Measurements from ENCODE around the gene TLX2. TPM values are rescaled to one million over a fixed set of nuclear protein-coding genes. Genes with fewer than 3 reads are reported as not detected.

TLX2 gene
- total RNA-seq, 6 donors from 2014 or later, result 0.26 to 2.6 TPM; not detected in 4

- DNase-seq, result no peak
- H3K4me3 ChIP-seq, result peak overlapping the region in 3 of 4 donors; percentile 50 to 51 (median 51)
These were observed 17.1 kb upstream of the TLX2 start for GRCh38 chr2:74496997-74497776.

DNA sequence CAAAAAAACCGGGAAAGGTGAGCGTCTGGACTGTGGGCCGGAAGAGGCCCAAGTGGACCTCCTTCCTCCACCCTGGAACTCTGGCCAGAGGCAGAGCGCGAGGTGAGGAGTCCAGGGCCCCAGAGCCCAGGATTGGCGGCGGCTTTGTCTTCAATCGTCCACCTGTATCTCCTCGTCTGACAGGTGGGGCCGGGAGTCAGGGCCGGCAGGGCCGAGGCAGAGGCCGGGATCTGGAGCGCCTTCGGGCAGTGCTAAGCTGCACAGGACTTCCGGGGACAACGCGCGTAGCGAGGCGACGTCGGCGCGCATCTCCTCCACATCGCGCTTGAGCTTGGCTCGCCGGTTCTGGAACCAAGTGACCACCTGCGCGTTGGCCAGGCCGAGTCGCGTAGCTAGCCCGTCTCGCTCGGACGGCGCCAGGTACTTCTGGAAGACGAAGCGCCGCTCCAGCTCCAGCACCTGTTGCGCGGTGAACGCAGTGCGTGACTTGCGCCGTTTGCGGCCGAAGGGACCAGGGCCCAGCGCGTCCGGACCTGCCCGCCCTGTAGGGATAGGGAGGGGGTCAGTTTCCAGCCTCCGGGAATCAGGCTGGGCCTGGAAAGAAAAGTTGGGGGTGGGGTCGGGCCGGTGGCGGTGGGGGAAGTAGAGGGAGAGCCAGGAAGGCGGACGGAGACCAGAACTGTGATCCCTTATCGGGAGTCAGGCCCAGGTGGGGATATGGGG lies 16.3 kb upstream of the TLX2 start:
- ATAC-seq (ENCODE audit: low FRiP score in 2 of 2) (peak; percentile 53 to 61), DNase-seq (peak; percentile 64 to 90)
- Histone ChIP-seq H3K36me3 (peaks cover 5 to 15% (median 11%) of the 10 kb centered on the region in 4 donors), H3K27ac (peak overlapping the region in 1 of 4 donors; percentile 61), H3K4me1 (peaks cover 24 to 42% (median 32%) of the 10 kb centered on the region in 4 donors), H3K9me3 (no peaks in the 10 kb centered on the region), H3K27me3 (peaks cover 0 to 38% (median 4%) of the 10 kb centered on the region in 4 donors), H3K4me3 (peak overlapping the region; percentile 14 to 51 (median 50))
- TF ChIP-seq EP300 (IDR thresholded peaks at IDR 0.05) (no peak), POLR2A (IDR thresholded peaks at IDR 0.05) (peak in 1 of 4 donors; percentile 33)
- WGBS, 2 donors, result 2 to 4% methylated on average over 18 to 60 of the region's 61 CpGs

More at GRCh38 chr2:74496997-74497776, 17.1 kb upstream of the TLX2 start:
- Histone ChIP-seq H3K27ac (peak overlapping the region in 1 of 4 donors; percentile 61), H3K4me1 (peaks cover 24 to 35% (median 29%) of the 10 kb centered on the region in 4 donors), H3K36me3 (peaks cover 12 to 23% (median 18%) of the 10 kb centered on the region in 4 donors), H3K9me3 (no peaks in the 10 kb centered on the region), H3K27me3 (peaks cover 0 to 35% (median 4%) of the 10 kb centered on the region in 4 donors)
- ATAC-seq (ENCODE audit: low FRiP score in 2 of 2), result no peak
- 51 to 73% methylated on average over 18 to 19 of the region's 19 CpGs for WGBS, 2 donors
- TF ChIP-seq POLR2AphosphoS5 (IDR thresholded peaks at IDR 0.05), result no peak
- TF ChIP-seq POLR2A (IDR thresholded peaks at IDR 0.05), result no peak
- TF ChIP-seq, protein P1, sequence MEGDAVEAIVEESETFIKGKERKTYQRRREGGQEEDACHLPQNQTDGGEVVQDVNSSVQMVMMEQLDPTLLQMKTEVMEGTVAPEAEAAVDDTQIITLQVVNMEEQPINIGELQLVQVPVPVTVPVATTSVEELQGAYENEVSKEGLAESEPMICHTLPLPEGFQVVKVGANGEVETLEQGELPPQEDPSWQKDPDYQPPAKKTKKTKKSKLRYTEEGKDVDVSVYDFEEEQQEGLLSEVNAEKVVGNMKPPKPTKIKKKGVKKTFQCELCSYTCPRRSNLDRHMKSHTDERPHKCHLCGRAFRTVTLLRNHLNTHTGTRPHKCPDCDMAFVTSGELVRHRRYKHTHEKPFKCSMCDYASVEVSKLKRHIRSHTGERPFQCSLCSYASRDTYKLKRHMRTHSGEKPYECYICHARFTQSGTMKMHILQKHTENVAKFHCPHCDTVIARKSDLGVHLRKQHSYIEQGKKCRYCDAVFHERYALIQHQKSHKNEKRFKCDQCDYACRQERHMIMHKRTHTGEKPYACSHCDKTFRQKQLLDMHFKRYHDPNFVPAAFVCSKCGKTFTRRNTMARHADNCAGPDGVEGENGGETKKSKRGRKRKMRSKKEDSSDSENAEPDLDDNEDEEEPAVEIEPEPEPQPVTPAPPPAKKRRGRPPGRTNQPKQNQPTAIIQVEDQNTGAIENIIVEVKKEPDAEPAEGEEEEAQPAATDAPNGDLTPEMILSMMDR (IDR thresholded peaks at IDR 0.05), result no peak
- no peak for TF ChIP-seq EP300 (IDR thresholded peaks at IDR 0.05)

GRCh38 chr2:74498500-74499266 lies 15.6 kb upstream of the TLX2 start:
- peaks cover 28 to 50% (median 39%) of the 10 kb centered on the region in 4 donors for H3K4me1 ChIP-seq
- peaks cover 0 to 38% (median 4%) of the 10 kb centered on the region in 4 donors for H3K27me3 ChIP-seq
- peak; percentile 29 to 79 for DNase-seq
- peak; percentile 0 to 8 for ATAC-seq (ENCODE audit: low FRiP score in 2 of 2)
- peaks cover 0 to 8% (median 3%) of the 10 kb centered on the region in 4 donors for H3K36me3 ChIP-seq
- H3K27ac ChIP-seq, result peak overlapping the region in 1 of 4 donors; percentile 61
- WGBS, 2 donors, result 3% methylated on average over 36 to 39 of the region's 41 CpGs
- H3K9me3 ChIP-seq, result no peaks in the 10 kb centered on the region
- H3K4me3 ChIP-seq, result peak overlapping the region in 3 of 4 donors; percentile 50 to 51 (median 51)
- TF ChIP-seq POLR2AphosphoS5 (IDR thresholded peaks at IDR 0.05) (no peak), POLR2A (IDR thresholded peaks at IDR 0.05) (no peak), EP300 (IDR thresholded peaks at IDR 0.05) (no peak)
- TF ChIP-seq, protein P1 (IDR thresholded peaks at IDR 0.05), result no peak

DNA sequence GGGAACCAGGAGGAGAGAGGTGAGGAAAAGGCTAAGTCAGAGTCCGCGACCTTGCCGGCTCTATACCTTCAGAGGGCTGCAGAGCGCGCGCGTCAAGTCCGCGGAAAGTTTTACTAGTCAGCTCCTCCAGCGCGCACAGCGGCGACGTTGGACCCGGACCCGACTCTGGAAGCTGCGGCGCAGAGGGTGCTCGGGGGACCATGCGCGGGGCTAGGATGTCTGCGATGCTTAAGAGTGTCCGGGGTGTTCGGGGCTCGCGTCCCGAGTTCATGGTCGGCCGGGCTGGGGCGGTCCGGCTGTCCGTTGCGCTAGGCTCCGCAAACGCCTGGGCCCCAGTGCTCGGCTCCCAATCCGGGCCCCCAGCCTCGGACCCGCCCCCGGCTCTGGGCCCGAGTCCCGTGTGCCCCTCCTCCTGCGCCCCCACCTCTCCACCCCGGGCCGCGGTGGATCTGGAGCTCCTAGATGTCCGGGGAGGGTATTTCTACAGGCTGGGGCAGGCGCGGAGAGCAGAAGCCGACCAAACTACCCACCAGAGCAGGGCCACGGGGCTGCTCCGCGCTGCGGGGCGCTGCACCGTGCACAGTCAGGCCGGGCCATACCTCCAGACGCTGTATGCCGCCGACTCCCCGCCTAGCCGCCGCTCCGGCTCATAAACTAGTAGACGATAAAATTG lies 14.8 kb upstream of the TLX2 start, which contains the start of gene LBX2:
LBX2 (minus strand) TSS at position 337 of the 673 bp plus-strand sequence; CDS start at position 271, 66 bp downstream.
- Histone ChIP-seq H3K4me3 (peak within 1 kb of the TSS in 3 of 4 donors; percentile 50 to 51 (median 51)), H3K4me1 (peaks cover 29 to 57% (median 45%) of the 10 kb centered on the region in 4 donors), H3K27ac (peak within 1 kb of the TSS in 1 of 4 donors; percentile 61), H3K27me3 (peaks cover 0 to 38% (median 4%) of the 10 kb centered on the region in 4 donors), H3K36me3 (peaks cover 0 to 3% (median 0%) of the 10 kb centered on the region in 4 donors), H3K9me3 (no peaks in the 10 kb centered on the region)
- ATAC-seq (ENCODE audit: low FRiP score in 2 of 2), result peak in 1 of 2 donors; percentile 2
- TF ChIP-seq POLR2A (IDR thresholded peaks at IDR 0.05) (no peak), EP300 (IDR thresholded peaks at IDR 0.05) (no peak), POLR2AphosphoS5 (IDR thresholded peaks at IDR 0.05) (no peak)
- TF ChIP-seq, protein P1 (IDR thresholded peaks at IDR 0.05), result no peak
- WGBS, 2 donors, result 9 to 10% methylated on average over 3 to 37 of the region's 65 CpGs
- DNase-seq, result peak in 1 of 2 donors; percentile 84
